H1 (cell line): Measurements from ENCODE around the gene DCPS. TPM values are rescaled to one million over a fixed set of nuclear protein-coding genes. Genes with fewer than 3 reads are reported as not detected.
A peak's percentile ranks its signal among the peaks of the same experiment; 100 is the strongest.

ENCODE experiments used
- CTCF ChIA-PET: fragments of 300-600 bp; sonication (Branson Sonifier 250); formaldehyde crosslinking; loops from one replicate; lab custom pipeline; 2021; ENCODE audit not compliant: partially characterized antibody; lab: Charles Lee
- POLR2A ChIA-PET: fragments of 300-600 bp; sonication (Branson Sonifier 250); formaldehyde crosslinking; loops from one replicate; lab custom pipeline; 2021; ENCODE audit warnings: inconsistent platforms; ENCODE audit not compliant: partially characterized antibody; lab: Charles Lee
- DNase-seq, 2 experiments: peaks; one replicate each; pipeline versions ENCODE4 v3.0.0 to v3.0.0-alpha.2; 2010 to 2022; ENCODE audit warnings: low spot score in 2 of 2, low read depth in 1 of 2, mixed read lengths in 1 of 2
- FAIRE-seq: peaks from 2 replicates; lab custom pipeline; 2011; peaks lifted over from hg19 to GRCh38; lab: Jason Lieb, UNC
- H2AFZ ChIP-seq: 2 replicates; pipeline ENCODE4 v1.8.1; 2012; ENCODE audit warnings: low read length, inconsistent platforms
- H2AK5ac ChIP-seq: 2 replicates; pipeline ENCODE4 v1.6.1; 2013; ENCODE audit warnings: low read depth, low read length
- H2BK120ac ChIP-seq: replicated peaks from 2 replicates; pipeline ENCODE3; 2013; ENCODE audit warnings: low read depth, low read length, inconsistent platforms
- H2BK12ac ChIP-seq: 2 replicates; pipeline ENCODE4 v1.6.1; 2013; ENCODE audit warnings: low read depth, low read length
- H2BK15ac ChIP-seq: 2 replicates; pipeline ENCODE4 v1.6.1; 2013; ENCODE audit warnings: low read length
- H2BK20ac ChIP-seq: 2 replicates; pipeline ENCODE4 v1.6.1; 2013; ENCODE audit warnings: low read length
- H2BK5ac ChIP-seq: 2 replicates; pipeline ENCODE4 v1.6.1; 2013; ENCODE audit warnings: low read depth, low read length
- H3K14ac ChIP-seq: 2 replicates; pipeline ENCODE4 v1.6.1; 2013; ENCODE audit warnings: inconsistent platforms; ENCODE audit not compliant: insufficient read length
- H3K18ac ChIP-seq: 2 replicates; pipeline ENCODE4 v1.6.1; 2013; ENCODE audit warnings: low read length; ENCODE audit errors: extremely low read depth
- H3K23ac ChIP-seq: 2 replicates; pipeline ENCODE4 v1.6.1; 2013; ENCODE audit warnings: inconsistent platforms; ENCODE audit not compliant: insufficient read length
- H3K23me2 ChIP-seq: 2 replicates; pipeline ENCODE4 v1.6.1; 2013; ENCODE audit warnings: low read depth, low read length
- H3K27ac ChIP-seq: 2 replicates; pipeline ENCODE4 v1.6.1; 2011; ENCODE audit warnings: low read depth, low read length, inconsistent platforms
- H3K27me3 ChIP-seq, 4 experiments: replicated peaks in 1 of 4; 1 replicate in 1 of 4; 2 replicates in 3 of 4; pipeline versions ENCODE4 v1.6.1 to v1.8.1; 2011 to 2013; ENCODE audit warnings: low read length in 3 of 4, mild to moderate bottlenecking in 3 of 4, inconsistent platforms in 2 of 4, mixed read lengths in 2 of 4, moderate library complexity in 1 of 4; ENCODE audit not compliant: control insufficient read depth in 3 of 4, insufficient read depth in 3 of 4; ENCODE audit errors: extremely low read depth in 1 of 4
- H3K36me3 ChIP-seq, 4 experiments: 2 replicates each; pipeline versions ENCODE4 v1.6.1 to v1.8.1; 2011 to 2013; ENCODE audit warnings: mild to moderate bottlenecking in 4 of 4, low read length in 3 of 4, moderate library complexity in 2 of 4, control low read depth in 1 of 4, inconsistent platforms in 1 of 4; ENCODE audit not compliant: insufficient read depth in 4 of 4, control insufficient read depth in 2 of 4
- H3K4ac ChIP-seq: replicated peaks from 2 replicates; pipeline ENCODE3; 2013; ENCODE audit warnings: low read length, low read depth, mixed read lengths, inconsistent platforms; ENCODE audit not compliant: insufficient read length
- H3K4me1 ChIP-seq, 4 experiments: replicated peaks in 1 of 4; 1 replicate in 1 of 4; 2 replicates in 3 of 4; pipeline versions ENCODE4 v1.6.1 to v1.8.1; 2011 to 2013; ENCODE audit warnings: low read length in 3 of 4, inconsistent platforms in 2 of 4, mixed read lengths in 1 of 4; ENCODE audit not compliant: insufficient read depth in 4 of 4, control insufficient read depth in 3 of 4
- H3K4me2 ChIP-seq, 2 experiments: 2 replicates each; pipeline versions ENCODE4 v1.6.1 to v1.8.1; 2011 to 2013; ENCODE audit warnings: low read depth in 2 of 2, low read length in 2 of 2, control low read depth in 1 of 2, inconsistent platforms in 1 of 2, mild to moderate bottlenecking in 1 of 2; ENCODE audit not compliant: insufficient read depth in 1 of 2
- H3K4me3 ChIP-seq, 4 experiments: fragments of 200-600, 300-600 bp in 1 of 4; sonication (generic), shearing (Covaris generic), sonication (Bioruptor Twin) in 1 of 4; 2 replicates each; pipeline versions ENCODE4 v1.5.1 to v1.8.1; 2011 to 2016; ENCODE audit warnings: low read length in 4 of 4, low read depth in 3 of 4, control low read depth in 2 of 4, inconsistent platforms in 2 of 4, mild to moderate bottlenecking in 2 of 4, mixed read lengths in 1 of 4, moderate library complexity in 1 of 4; ENCODE audit not compliant: insufficient read depth in 2 of 4; ENCODE audit errors: extremely low read depth in 1 of 4
- H3K56ac ChIP-seq: replicated peaks from 2 replicates; pipeline ENCODE3; 2013; ENCODE audit warnings: low read depth, mild to moderate bottlenecking, mixed read lengths, low read length, inconsistent platforms; ENCODE audit not compliant: insufficient read length
- H3K79me1 ChIP-seq: 2 replicates; pipeline ENCODE4 v1.6.1; 2013; ENCODE audit warnings: low read depth, low read length, control low read depth
- H3K79me2 ChIP-seq, 2 experiments: 2 replicates each; pipeline versions ENCODE4 v1.6.1 to v1.8.1; 2012 to 2013; ENCODE audit warnings: low read length in 2 of 2, mild to moderate bottlenecking in 2 of 2, inconsistent platforms in 1 of 2; ENCODE audit not compliant: insufficient read depth in 2 of 2, control insufficient read depth in 1 of 2
- H3K9ac ChIP-seq, 4 experiments: replicated peaks in 1 of 4; 1 replicate in 1 of 4; 2 replicates in 3 of 4; pipeline versions ENCODE4 v1.6.1 to v1.8.1; 2011 to 2013; ENCODE audit warnings: low read depth in 3 of 4, low read length in 3 of 4, control low read depth in 2 of 4, mild to moderate bottlenecking in 2 of 4, moderate library complexity in 2 of 4, inconsistent platforms in 1 of 4; ENCODE audit errors: extremely low read depth in 1 of 4
- H3K9me3 ChIP-seq, 2 experiments: 2 replicates each; pipeline versions ENCODE4 v1.6.1 to v1.8.1; 2012 to 2013; ENCODE audit warnings: mild to moderate bottlenecking in 2 of 2, moderate library complexity in 2 of 2, control low read depth in 1 of 2, inconsistent platforms in 1 of 2, low read depth in 1 of 2, low read length in 1 of 2, mixed read lengths in 1 of 2; ENCODE audit not compliant: insufficient read depth in 2 of 2
- H4K20me1 ChIP-seq, 2 experiments: replicated peaks in 1 of 2; 2 replicates each; pipeline versions ENCODE3 to v1.8.1; 2011 to 2013; ENCODE audit warnings: inconsistent platforms in 2 of 2, low read length in 2 of 2, mild to moderate bottlenecking in 1 of 2; ENCODE audit not compliant: insufficient read depth in 2 of 2, control insufficient read depth in 1 of 2
- H4K5ac ChIP-seq: 2 replicates; pipeline ENCODE4 v1.6.1; 2013; ENCODE audit warnings: low read length, low read depth, mixed read lengths, inconsistent platforms; ENCODE audit not compliant: insufficient read length
- H4K8ac ChIP-seq: 2 replicates; pipeline ENCODE4 v1.8.0; 2013; ENCODE audit warnings: mild to moderate bottlenecking, moderate library complexity, low read length, inconsistent platforms; ENCODE audit not compliant: insufficient read depth; ENCODE audit errors: extremely low read depth
- H4K91ac ChIP-seq: replicated peaks from 2 replicates; pipeline ENCODE3; 2013; ENCODE audit warnings: low read length, mixed read lengths, inconsistent platforms; ENCODE audit not compliant: insufficient read length
- KDM5A ChIP-seq: fragments of 200-600 bp; IDR thresholded peaks from 2 replicates; pipeline ENCODE4 v1.7.1; 2012; ENCODE audit warnings: mild to moderate bottlenecking, low read length, inconsistent platforms, mixed read lengths
- RBBP5 ChIP-seq: IDR thresholded peaks from 2 replicates; pipeline ENCODE4 v1.7.1; 2012; ENCODE audit warnings: low read depth, mild to moderate bottlenecking, inconsistent platforms, low read length, moderate library complexity, borderline replicate concordance
- RXRA ChIP-seq: IDR thresholded peaks from 2 replicates; pipeline ENCODE4 v1.6.1; 2011; ENCODE audit warnings: low read depth, mild to moderate bottlenecking, low read length, moderate library complexity; ENCODE audit not compliant: insufficient read depth
- TAF1 ChIP-seq: IDR thresholded peaks from 2 replicates; pipeline ENCODE4 v1.6.1; 2011; ENCODE audit warnings: mild to moderate bottlenecking, low read depth, low read length
- TBP ChIP-seq: IDR thresholded peaks from 2 replicates; pipeline ENCODE4 v1.6.1; 2011; ENCODE audit warnings: low read depth, low read length, improper control_type of control experiment
- TEAD4 ChIP-seq: IDR thresholded peaks from 2 replicates; pipeline ENCODE4 v1.6.1; 2012; ENCODE audit warnings: low read depth, low read length, inconsistent platforms, mixed read lengths
- WGBS, 2 experiments: shearing (Covaris generic) in 1 of 2; methylation state at CpG; one replicate each; pipeline versions ENCODE4 v1.1.6 to v1.1.7; 2013 to 2015; ENCODE audit warnings: low lambda C conversion rate in 2 of 2, mixed read lengths in 2 of 2, inconsistent platforms in 1 of 2, low coverage in 1 of 2, missing lambda C conversion rate in 1 of 2; ENCODE audit not compliant: insufficient replicate concordance in 2 of 2, insufficient coverage in 1 of 2, insufficient read length in 1 of 2; ENCODE audit errors: extremely low coverage in 1 of 2, missing lambda C conversion rate in 1 of 2; 5-methylcytosine and 5-hydroxymethylcytosine counted together
- polyA plus RNA-seq, 7 experiments: library from polyadenylated mRNA; depleted of rRNA in 3 of 7; stranded (reverse) in 5 of 7; unstranded in 2 of 7; fragments of >200 nt in 5 of 7; fragments of 200-250 nt in 2 of 7; gene quantifications; 1 replicate in 5 of 7; 2 replicates in 1 of 7; 4 replicates in 1 of 7; pipeline versions ENCODE4 v1.2.1 to v1.2.3, GENCODE V29; 2011 to 2013; ENCODE audit warnings: missing spikeins in 2 of 7, mixed read lengths in 2 of 7
- total RNA-seq: library from RNA; stranded (reverse); fragmentation: NEBNext Ultra II Directional; extraction: Animal tissue kit (Norgen Biotek cat#: 25700); gene quantifications from 2 replicates; pipeline ENCODE4 v1.2.1, GENCODE V29; 2021
- TF ChIP-seq, protein P1 (sequence below), 3 experiments: IDR thresholded peaks; 1 replicate in 2 of 3; 2 replicates in 1 of 3; pipeline versions ENCODE4 v1.5.1 to v1.6.1; 2011; ENCODE audit warnings: low read length in 3 of 3, mild to moderate bottlenecking in 3 of 3, inconsistent platforms in 2 of 3, low read depth in 1 of 3, moderate library complexity in 1 of 3; ENCODE audit not compliant: insufficient read depth in 1 of 3; ENCODE audit errors: control extremely low read depth in 1 of 3
- TF ChIP-seq, protein P2 (sequence below): IDR thresholded peaks from 2 replicates; pipeline ENCODE4 v1.6.1; 2011; ENCODE audit warnings: low read length, improper control_type of control experiment

DCPS gene
- total and polyA plus RNA-seq, 2 of the 8 experiments (the other 6 are each of a cell fraction or from before 2014, with no cell fraction given) = 24.6 to 55.2 TPM

DNA sequence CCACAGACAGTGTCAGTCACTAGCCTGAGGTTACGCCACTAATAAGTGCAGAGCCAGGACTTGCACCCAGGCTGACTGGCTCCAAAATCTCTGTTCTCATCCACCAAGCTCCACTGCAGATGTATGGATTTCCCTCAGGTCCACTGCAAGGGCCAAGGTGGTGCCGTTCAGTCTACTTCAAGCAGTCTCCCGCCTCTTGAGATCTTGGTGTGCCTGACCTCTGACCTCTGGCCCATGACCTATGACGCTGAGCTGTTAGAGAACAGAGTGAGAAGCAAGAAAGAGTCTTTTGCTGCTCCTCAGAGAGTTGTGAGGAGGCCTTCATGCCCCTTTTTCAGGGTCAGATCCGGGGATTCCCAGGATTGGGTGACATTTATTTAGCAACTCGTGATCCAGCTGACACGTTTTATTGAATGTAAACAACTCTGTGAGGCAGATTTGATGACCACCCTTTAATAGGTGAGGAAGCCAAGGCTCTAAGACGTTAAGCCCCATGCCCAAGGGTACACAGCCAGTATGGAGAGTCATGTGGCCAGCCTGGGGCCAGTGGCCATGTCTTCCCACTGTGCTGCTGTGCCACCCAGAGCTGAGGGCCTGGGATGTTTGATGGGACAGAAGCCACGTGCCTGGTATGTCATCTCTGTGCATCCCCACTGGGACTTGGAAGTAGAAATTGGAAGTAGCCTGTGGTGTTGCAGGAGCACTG is 25.2 kb downstream of the DCPS start:
- no peak overlapping the region for H3K27ac ChIP-seq
- peaks cover 2% of the 10 kb centered on the region; the same call in 1 of the 2 replicates for H3K79me1 ChIP-seq
- no peaks in the 10 kb centered on the region for H3K23me2 ChIP-seq
- peaks cover 0 to 6% of the 10 kb centered on the region in 2 experiments for H4K20me1 ChIP-seq
- no peak for FAIRE-seq
- no peak overlapping the region for H4K8ac ChIP-seq
- no peak overlapping the region for H2BK5ac ChIP-seq
- no peak overlapping the region for H2AK5ac ChIP-seq
- H3K79me2 ChIP-seq = no peaks in the 10 kb centered on the region
- no peaks in the 10 kb centered on the region for H3K9me3 ChIP-seq
- H2BK15ac ChIP-seq = no peak overlapping the region
- H2BK20ac ChIP-seq = no peak overlapping the region
- no peak overlapping the region for H3K4me3 ChIP-seq
- no peak for DNase-seq
- ChIA-PET CTCF (interaction anchor here (1.0 to 2.0 kb wide), 6 partner anchors 17 to 93 kb away, joined by 3 to 9 read pairs (median 4); no protein-coding TSS in a partner anchor), POLR2A (interaction anchor here (0.6 to 1.7 kb wide), 5 partner anchors 11 to 161 kb away, joined by 3 to 6 read pairs (median 3); no protein-coding TSS in a partner anchor)
- H2BK120ac ChIP-seq = no peak overlapping the region
- no peak overlapping the region for H2BK12ac ChIP-seq
- H3K27me3 ChIP-seq = no peaks in the 10 kb centered on the region
- no peak overlapping the region for H3K18ac ChIP-seq
- no peak overlapping the region for H4K91ac ChIP-seq
- H3K36me3 ChIP-seq = peaks cover 0 to 4% (median under 1%) of the 10 kb centered on the region in 4 experiments; a peak in 4 of 8 replicates
- H2AFZ ChIP-seq = no peak overlapping the region
- no peak overlapping the region for H3K4me2 ChIP-seq
- H3K23ac ChIP-seq = no peak overlapping the region
- 88% methylated on average over 9 of the region's 9 CpGs; no CpG with 5 or more reads in 1 of the 2 experiments for WGBS, 2 experiments
- no peak overlapping the region for H3K4ac ChIP-seq
- H3K4me1 ChIP-seq = peaks cover 0 to 2% (median 0%) of the 10 kb centered on the region in 4 experiments; a peak in 2 of 7 replicates
- H3K56ac ChIP-seq = no peak overlapping the region
- H3K14ac ChIP-seq = no peak overlapping the region
- no peak overlapping the region for H4K5ac ChIP-seq
- peak overlapping the region in 1 of 4 experiments; percentile 18; a peak in 1 of 7 replicates for H3K9ac ChIP-seq
- TF ChIP-seq TAF1 = no peak
- TF ChIP-seq, protein P1, sequence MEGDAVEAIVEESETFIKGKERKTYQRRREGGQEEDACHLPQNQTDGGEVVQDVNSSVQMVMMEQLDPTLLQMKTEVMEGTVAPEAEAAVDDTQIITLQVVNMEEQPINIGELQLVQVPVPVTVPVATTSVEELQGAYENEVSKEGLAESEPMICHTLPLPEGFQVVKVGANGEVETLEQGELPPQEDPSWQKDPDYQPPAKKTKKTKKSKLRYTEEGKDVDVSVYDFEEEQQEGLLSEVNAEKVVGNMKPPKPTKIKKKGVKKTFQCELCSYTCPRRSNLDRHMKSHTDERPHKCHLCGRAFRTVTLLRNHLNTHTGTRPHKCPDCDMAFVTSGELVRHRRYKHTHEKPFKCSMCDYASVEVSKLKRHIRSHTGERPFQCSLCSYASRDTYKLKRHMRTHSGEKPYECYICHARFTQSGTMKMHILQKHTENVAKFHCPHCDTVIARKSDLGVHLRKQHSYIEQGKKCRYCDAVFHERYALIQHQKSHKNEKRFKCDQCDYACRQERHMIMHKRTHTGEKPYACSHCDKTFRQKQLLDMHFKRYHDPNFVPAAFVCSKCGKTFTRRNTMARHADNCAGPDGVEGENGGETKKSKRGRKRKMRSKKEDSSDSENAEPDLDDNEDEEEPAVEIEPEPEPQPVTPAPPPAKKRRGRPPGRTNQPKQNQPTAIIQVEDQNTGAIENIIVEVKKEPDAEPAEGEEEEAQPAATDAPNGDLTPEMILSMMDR (IDR thresholded peaks at IDR 0.05; ENCODE audit: control extremely low read depth in 1 of 3, insufficient read depth in 1 of 3, low read depth in 1 of 3, low read length in 3 of 3) = no peak
- TF ChIP-seq KDM5A = no peak
- no peak for TF ChIP-seq TEAD4
- no peak for TF ChIP-seq RXRA
- no peak for TF ChIP-seq RBBP5
- TF ChIP-seq TBP = no peak
- TF ChIP-seq, protein P2, sequence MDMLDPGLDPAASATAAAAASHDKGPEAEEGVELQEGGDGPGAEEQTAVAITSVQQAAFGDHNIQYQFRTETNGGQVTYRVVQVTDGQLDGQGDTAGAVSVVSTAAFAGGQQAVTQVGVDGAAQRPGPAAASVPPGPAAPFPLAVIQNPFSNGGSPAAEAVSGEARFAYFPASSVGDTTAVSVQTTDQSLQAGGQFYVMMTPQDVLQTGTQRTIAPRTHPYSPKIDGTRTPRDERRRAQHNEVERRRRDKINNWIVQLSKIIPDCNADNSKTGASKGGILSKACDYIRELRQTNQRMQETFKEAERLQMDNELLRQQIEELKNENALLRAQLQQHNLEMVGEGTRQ = no peak
